ENCODE results near the gene FCN2. TPM values are rescaled to one million over a fixed set of nuclear protein-coding genes. Genes with fewer than 3 reads are reported as not detected.

FCN2 gene
- polyA plus RNA-seq, 1 donor (not counting 4 experiments of a cell fraction or from before 2014, with no cell fraction given): not detected

- H3K27ac ChIP-seq (ENCODE audit: control insufficient read depth, insufficient read depth, low read length): no peak overlapping the region
- no peaks in the 10 kb centered on the region for H3K4me1 ChIP-seq (ENCODE audit: control insufficient read depth, extremely low read depth, insufficient read depth, low read length)
- H3K79me2 ChIP-seq (ENCODE audit: control insufficient read depth, insufficient read depth, low read length): no peaks in the 10 kb centered on the region
- no peak for FAIRE-seq
- H3K36me3 ChIP-seq (ENCODE audit: control insufficient read depth in 2 of 2, extremely low read depth in 1 of 2, insufficient read depth in 2 of 2, low read length in 2 of 2): no peaks in the 10 kb centered on the region
- DNase-seq (ENCODE audit: low read depth, low spot score): no peak
- TF ChIP-seq EZH2 (IDR thresholded peaks at IDR 0.05; ENCODE audit: low read length) (no peak), CTCF (optimal IDR thresholded peaks at IDR 0.05 in 1 of 3, IDR thresholded peaks at IDR 0.05 in 1 of 3, conservative IDR thresholded peaks at IDR 0.05 in 1 of 3; ENCODE audit: extremely low read depth in 1 of 3, insufficient read depth in 2 of 3, low read length in 3 of 3) (no peak)
- no peaks in the 10 kb centered on the region for H3K9me1 ChIP-seq (ENCODE audit: control insufficient read depth, extremely low read depth, insufficient read depth, low read length)
- H3K4me3 ChIP-seq (ENCODE audit: control insufficient read depth in 2 of 3, extremely low read depth in 1 of 3, insufficient read depth in 2 of 3, low read depth in 1 of 3, low read length in 3 of 3): no peak overlapping the region
- dilution Hi-C loops (cut with MboI; ENCODE audit: extremely low pct_ligation_motif_present, low sequenced_read_pairs): no loop called here
- no peaks in the 10 kb centered on the region for H4K20me1 ChIP-seq (ENCODE audit: control insufficient read depth, extremely low read depth, insufficient read depth, low read length)
- no peak overlapping the region for H3K4me2 ChIP-seq (ENCODE audit: control insufficient read depth, extremely low read depth, insufficient read depth, low read depth, low read length)
- no peak overlapping the region for H3K9ac ChIP-seq (ENCODE audit: control insufficient read depth, extremely low read depth, insufficient read depth, low read length)
- no peaks in the 10 kb centered on the region for H3K9me3 ChIP-seq (ENCODE audit: control insufficient read depth, low read depth, low read length)
- H3K27me3 ChIP-seq (ENCODE audit: control insufficient read depth, extremely low read depth, insufficient read depth, low read length): no peaks in the 10 kb centered on the region
- no peak overlapping the region for H2AFZ ChIP-seq (ENCODE audit: control insufficient read depth, low read length)
These were observed 41.8 kb upstream of the FCN2 start for GRCh38 chr9:134838651-134839454.

GRCh38 chr9:134839455-134840125 lies 41.0 kb upstream of the FCN2 start:
- Histone ChIP-seq H3K9me3 (ENCODE audit: control insufficient read depth, low read depth, low read length) (no peaks in the 10 kb centered on the region), H3K4me3 (ENCODE audit: control insufficient read depth in 2 of 3, extremely low read depth in 1 of 3, insufficient read depth in 2 of 3, low read depth in 1 of 3, low read length in 3 of 3) (no peak overlapping the region), H3K36me3 (ENCODE audit: control insufficient read depth in 2 of 2, extremely low read depth in 1 of 2, insufficient read depth in 2 of 2, low read length in 2 of 2) (no peaks in the 10 kb centered on the region), H3K4me2 (ENCODE audit: control insufficient read depth, extremely low read depth, insufficient read depth, low read depth, low read length) (no peak overlapping the region), H2AFZ (ENCODE audit: control insufficient read depth, low read length) (no peak overlapping the region), H3K27ac (ENCODE audit: control insufficient read depth, insufficient read depth, low read length) (no peak overlapping the region), H3K9me1 (ENCODE audit: control insufficient read depth, extremely low read depth, insufficient read depth, low read length) (no peaks in the 10 kb centered on the region), H3K4me1 (ENCODE audit: control insufficient read depth, extremely low read depth, insufficient read depth, low read length) (no peaks in the 10 kb centered on the region), H4K20me1 (ENCODE audit: control insufficient read depth, extremely low read depth, insufficient read depth, low read length) (no peaks in the 10 kb centered on the region), H3K27me3 (ENCODE audit: control insufficient read depth, extremely low read depth, insufficient read depth, low read length) (no peaks in the 10 kb centered on the region), H3K79me2 (ENCODE audit: control insufficient read depth, insufficient read depth, low read length) (no peaks in the 10 kb centered on the region), H3K9ac (ENCODE audit: control insufficient read depth, extremely low read depth, insufficient read depth, low read length) (no peak overlapping the region)
- FAIRE-seq: no peak
- TF ChIP-seq EZH2 (IDR thresholded peaks at IDR 0.05; ENCODE audit: low read length) (no peak), CTCF (optimal IDR thresholded peaks at IDR 0.05 in 1 of 3, IDR thresholded peaks at IDR 0.05 in 1 of 3, conservative IDR thresholded peaks at IDR 0.05 in 1 of 3; ENCODE audit: extremely low read depth in 1 of 3, insufficient read depth in 2 of 3, low read length in 3 of 3) (peak in 2 of 3 experiments; percentile 23 to 30)
- DNase-seq (ENCODE audit: low read depth, low spot score): no peak
- dilution Hi-C loops (cut with MboI; ENCODE audit: extremely low pct_ligation_motif_present, low sequenced_read_pairs): no loop called here

Measured in keratinocyte (primary cell).